Fibroblast of lung (primary cell): Measurements from ENCODE around the gene FLT3LG.

Experiments
- CTCF ChIP-seq, 2 donors: IDR thresholded peaks in 1 of 2; conservative IDR thresholded peaks in 1 of 2; 1 replicate in 1 of 2; 2 replicates in 1 of 2; pipeline ENCODE4 v1.5.1; 2011 to 2012; ENCODE audit warnings: low read length in 2 of 2, control low read depth in 1 of 2, inconsistent platforms in 1 of 2, low read depth in 1 of 2, mild to moderate bottlenecking in 1 of 2
- EZH2 ChIP-seq: IDR thresholded peaks from 2 replicates; pipeline ENCODE4 v1.5.1; 2012; ENCODE audit warnings: low read length, control low read depth, mild to moderate bottlenecking; ENCODE audit errors: missing control alignments

DNA sequence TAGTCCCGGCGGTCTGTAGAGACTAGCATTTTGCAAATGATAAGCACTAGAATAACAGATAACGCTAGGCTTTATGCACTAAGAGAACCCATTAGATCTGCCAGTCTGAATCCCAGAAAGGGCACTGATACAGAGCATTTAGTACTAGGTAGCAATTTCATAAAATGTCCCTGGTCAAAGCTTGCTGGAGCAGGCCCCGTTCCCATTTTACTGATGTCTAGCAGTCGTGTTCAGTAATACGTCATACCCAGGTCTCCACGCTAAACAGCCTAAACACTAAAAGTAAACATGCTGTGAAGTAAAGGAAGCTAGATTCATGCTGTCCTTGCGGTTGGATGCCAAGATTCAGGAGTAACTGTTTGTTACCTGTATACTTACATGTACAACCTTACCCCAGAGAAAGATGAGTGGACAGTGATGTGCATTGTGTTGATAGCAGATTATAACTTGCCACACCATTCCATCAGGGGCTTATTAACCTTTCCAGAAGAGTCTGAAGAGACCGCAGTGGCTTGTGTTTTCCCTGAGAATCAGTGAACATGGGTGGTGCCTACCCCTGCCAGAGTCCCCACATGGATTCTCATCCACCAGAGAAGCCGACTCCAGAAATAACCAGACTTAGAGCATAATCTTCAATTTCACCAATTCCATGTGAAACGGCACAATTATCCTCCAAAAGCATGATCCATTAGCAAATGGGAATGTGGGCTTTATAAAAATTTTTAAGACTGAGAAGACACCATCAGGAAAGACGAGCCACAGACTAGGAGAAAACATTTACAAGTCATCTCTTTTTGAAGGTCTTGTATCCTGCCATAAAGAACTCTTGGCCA, 18.8 kb downstream of the FLT3LG start:
- TF ChIP-seq CTCF (conservative IDR thresholded peaks at IDR 0.05 in 1 of 2, IDR thresholded peaks at IDR 0.05 in 1 of 2; ENCODE audit: low read depth in 1 of 2, low read length in 2 of 2) (no peak), EZH2 (no peak)
